GM21381 (cell line): ENCODE data around the gene WDR35.

Experiments
- ATAC-seq: cut with Tn5 transposase; IDR thresholded peaks from one replicate; pipeline ENCODE4 v1.9.1; 2021; ENCODE audit warnings: mild to moderate bottlenecking, moderate library complexity; ENCODE audit not compliant: unreplicated experiment

WDR35 gene

GRCh38 chr2:20011276-20012031, 21.5 kb upstream of the WDR35 start:
- no peak for ATAC-seq

GRCh38 chr2:20008703-20009102, 18.8 kb upstream of the WDR35 start:
- no peak for ATAC-seq

- no peak for ATAC-seq
Observed at GRCh38 chr2:20005891-20006470, 16.1 kb upstream of the WDR35 start.

GRCh38 chr2:20005067-20005627, 15.2 kb upstream of the WDR35 start:
- ATAC-seq: no peak

- no peak for ATAC-seq
Observed at GRCh38 chr2:20001361-20001863, 11.5 kb upstream of the WDR35 start.

GRCh38 chr2:19993731-19994130, 3.8 kb upstream of the WDR35 start:
- no peak for ATAC-seq

GRCh38 chr2:19991895-19992294, 2.0 kb upstream of the WDR35 start:
- ATAC-seq: no peak

- ATAC-seq: no peak
Observed at GRCh38 chr2:19990416-19990728, 467 bp upstream of the WDR35 start.

- no peak for ATAC-seq
Observed at GRCh38 chr2:19989342-19989666, 601 bp downstream of the WDR35 start.

- ATAC-seq: no peak
Observed at GRCh38 chr2:19988600-19988999, 1.3 kb downstream of the WDR35 start.

GRCh38 chr2:19987936-19988335, 2.0 kb downstream of the WDR35 start:
- ATAC-seq: peak; percentile 77

- no peak for ATAC-seq
Observed at GRCh38 chr2:19982268-19982667, 7.6 kb downstream of the WDR35 start.

GRCh38 chr2:19979932-19980331, 10.0 kb downstream of the WDR35 start:
- ATAC-seq: no peak

GRCh38 chr2:19973466-19973865, 16.4 kb downstream of the WDR35 start:
- no peak for ATAC-seq

- no peak for ATAC-seq
Observed at GRCh38 chr2:19971691-19972090, 18.2 kb downstream of the WDR35 start.

GRCh38 chr2:19963386-19963785, 26.5 kb downstream of the WDR35 start:
- no peak for ATAC-seq

- ATAC-seq: peak; percentile 88
Observed at GRCh38 chr2:19955544-19956422, 34.1 kb downstream of the WDR35 start.

- no peak for ATAC-seq
Observed at GRCh38 chr2:19949071-19949470, 40.8 kb downstream of the WDR35 start.

- ATAC-seq: no peak
Observed at GRCh38 chr2:19947184-19947940, 42.5 kb downstream of the WDR35 start.

GRCh38 chr2:19944205-19944845, 45.6 kb downstream of the WDR35 start:
- ATAC-seq: no peak
